Mucosa of rectum (tissue), 2 donors: Measurements from ENCODE around the gene NIN.

Experiments used
- H3K27ac ChIP-seq, 2 donors: one replicate each; pipeline ENCODE4 v1.7.0; 2013; ENCODE audit warnings: inconsistent platforms in 2 of 2, low read depth in 2 of 2, low read length in 2 of 2
- H3K27me3 ChIP-seq, 2 donors: one replicate each; pipeline ENCODE4 v1.7.0; 2013; ENCODE audit warnings: low read length in 2 of 2; ENCODE audit not compliant: control insufficient read depth in 2 of 2, insufficient read depth in 2 of 2
- H3K36me3 ChIP-seq, 2 donors: one replicate each; pipeline ENCODE4 v1.7.0; 2013; ENCODE audit warnings: low read length in 2 of 2; ENCODE audit not compliant: control insufficient read depth in 2 of 2, insufficient read depth in 2 of 2
- H3K4me1 ChIP-seq, 2 donors: one replicate each; pipeline ENCODE4 v1.7.0; 2013; ENCODE audit warnings: low read length in 2 of 2, mild to moderate bottlenecking in 1 of 2; ENCODE audit not compliant: control insufficient read depth in 2 of 2, insufficient read depth in 2 of 2
- H3K4me3 ChIP-seq, 2 donors: one replicate each; pipeline ENCODE4 v1.7.0; 2013; ENCODE audit warnings: low read length in 2 of 2
- H3K9ac ChIP-seq, 2 donors: one replicate each; pipeline ENCODE4 v1.7.0; 2013; ENCODE audit warnings: low read length in 2 of 2, low read depth in 1 of 2, mild to moderate bottlenecking in 1 of 2
- H3K9me3 ChIP-seq, 2 donors: one replicate each; pipeline ENCODE4 v1.7.0; 2013; ENCODE audit warnings: low read length in 2 of 2; ENCODE audit not compliant: control insufficient read depth in 2 of 2
- donor health status: healthy.
- donor health status: Normal muscosa, but diverticular disease.

Gene NIN

GRCh38 chr14:50806241-50806933 is 24.6 kb downstream of the NIN start:
- Histone ChIP-seq H3K27ac (no peak overlapping the region), H3K4me1 (no peaks in the 10 kb centered on the region), H3K4me3 (no peak overlapping the region), H3K9me3 (no peaks in the 10 kb centered on the region), H3K9ac (no peak overlapping the region), H3K36me3 (peaks cover 0 to 4% of the 10 kb centered on the region in 2 donors), H3K27me3 (no peaks in the 10 kb centered on the region)

- no peak overlapping the region for H3K4me3 ChIP-seq
- H3K27me3 ChIP-seq: no peaks in the 10 kb centered on the region
- no peaks in the 10 kb centered on the region for H3K9me3 ChIP-seq
- H3K27ac ChIP-seq: no peak overlapping the region
- peaks cover 0 to 4% of the 10 kb centered on the region in 2 donors for H3K36me3 ChIP-seq
- H3K9ac ChIP-seq: no peak overlapping the region
- H3K4me1 ChIP-seq: no peaks in the 10 kb centered on the region
These were observed 25.6 kb downstream of the NIN start for GRCh38 chr14:50805396-50805795.

GRCh38 chr14:50804181-50804721 is 26.7 kb downstream of the NIN start:
- H3K27ac ChIP-seq: no peak overlapping the region

GRCh38 chr14:50801706-50802105 is 29.3 kb downstream of the NIN start:
- H3K9me3 ChIP-seq: no peaks in the 10 kb centered on the region
- no peak overlapping the region for H3K9ac ChIP-seq
- H3K4me3 ChIP-seq: no peak overlapping the region
- H3K27me3 ChIP-seq: no peaks in the 10 kb centered on the region
- peaks cover 0 to 4% of the 10 kb centered on the region in 2 donors for H3K36me3 ChIP-seq
- no peaks in the 10 kb centered on the region for H3K4me1 ChIP-seq
- no peak overlapping the region for H3K27ac ChIP-seq

More at GRCh38 chr14:50804181-50804721, 26.7 kb downstream of the NIN start:
- Histone ChIP-seq H3K4me1 (no peaks in the 10 kb centered on the region), H3K36me3 (peaks cover 0 to 4% of the 10 kb centered on the region in 2 donors), H3K27me3 (no peaks in the 10 kb centered on the region), H3K4me3 (no peak overlapping the region), H3K9me3 (no peaks in the 10 kb centered on the region), H3K9ac (no peak overlapping the region)

GRCh38 chr14:50800032-50800431 is 30.9 kb downstream of the NIN start:
- H3K27ac ChIP-seq: no peak overlapping the region
- no peaks in the 10 kb centered on the region for H3K36me3 ChIP-seq
- no peaks in the 10 kb centered on the region for H3K9me3 ChIP-seq
- H3K9ac ChIP-seq: no peak overlapping the region
- no peak overlapping the region for H3K4me3 ChIP-seq
- H3K4me1 ChIP-seq: no peaks in the 10 kb centered on the region
- H3K27me3 ChIP-seq: no peaks in the 10 kb centered on the region

GRCh38 chr14:50798048-50798421 is 32.9 kb downstream of the NIN start:
- Histone ChIP-seq H3K4me1 (no peaks in the 10 kb centered on the region), H3K9ac (no peak overlapping the region), H3K4me3 (no peak overlapping the region), H3K27ac (no peak overlapping the region), H3K9me3 (no peaks in the 10 kb centered on the region), H3K27me3 (no peaks in the 10 kb centered on the region), H3K36me3 (peaks cover 0 to under 1% of the 10 kb centered on the region in 2 donors)

GRCh38 chr14:50797250-50798047 is 33.5 kb downstream of the NIN start:
- Histone ChIP-seq H3K4me3 (no peak overlapping the region), H3K36me3 (peaks cover 1 to 5% of the 10 kb centered on the region in 2 donors), H3K4me1 (no peaks in the 10 kb centered on the region), H3K27me3 (no peaks in the 10 kb centered on the region), H3K9me3 (no peaks in the 10 kb centered on the region), H3K27ac (no peak overlapping the region), H3K9ac (no peak overlapping the region)

- Histone ChIP-seq H3K9me3 (no peaks in the 10 kb centered on the region), H3K9ac (no peak overlapping the region), H3K4me3 (no peak overlapping the region), H3K27me3 (no peaks in the 10 kb centered on the region), H3K27ac (no peak overlapping the region), H3K36me3 (peaks cover 7 to 8% of the 10 kb centered on the region in 2 donors), H3K4me1 (no peaks in the 10 kb centered on the region)
These were observed 34.6 kb downstream of the NIN start for GRCh38 chr14:50796390-50796789.

GRCh38 chr14:50795909-50796308 is 35.1 kb downstream of the NIN start:
- Histone ChIP-seq H3K36me3 (peaks cover 7 to 8% of the 10 kb centered on the region in 2 donors), H3K9me3 (no peaks in the 10 kb centered on the region), H3K4me1 (no peaks in the 10 kb centered on the region), H3K27ac (no peak overlapping the region), H3K9ac (no peak overlapping the region), H3K27me3 (no peaks in the 10 kb centered on the region), H3K4me3 (no peak overlapping the region)

- Histone ChIP-seq H3K9ac (no peak overlapping the region), H3K27ac (no peak overlapping the region), H3K36me3 (peaks cover 7 to 8% of the 10 kb centered on the region in 2 donors), H3K27me3 (no peaks in the 10 kb centered on the region), H3K4me3 (no peak overlapping the region), H3K4me1 (no peaks in the 10 kb centered on the region), H3K9me3 (no peaks in the 10 kb centered on the region)
These were observed 35.8 kb downstream of the NIN start for GRCh38 chr14:50795142-50795541.
